HepG2 (cell line): ENCODE measurements around the gene FGF9. TPM values are rescaled to one million over a fixed set of nuclear protein-coding genes. Genes with fewer than 3 reads are reported as not detected.

Experiments
- AGO1 ChIP-seq: fragments of 200-400 bp; formaldehyde crosslinking; IDR thresholded peaks from 2 replicates; pipeline ENCODE4 v1.6.1; 2017; ENCODE audit warnings: mild to moderate bottlenecking, low read depth, low read length, moderate library complexity; ENCODE audit not compliant: poor library complexity, severe bottlenecking
- ELF4 ChIP-seq: sonication (generic); formaldehyde crosslinking; IDR thresholded peaks from 2 replicates; pipeline ENCODE4 v1.5.0; 2020; ENCODE audit warnings: missing genetic modification reagents, mild to moderate bottlenecking, moderate library complexity, borderline replicate concordance
- HES4 ChIP-seq: sonication (generic); formaldehyde crosslinking; IDR thresholded peaks from 2 replicates; pipeline ENCODE4 v1.9.0; 2021; ENCODE audit warnings: mild to moderate bottlenecking, missing genetic modification reagents, borderline replicate concordance
- KLF9 ChIP-seq: IDR thresholded peaks from 2 replicates; pipeline ENCODE4 v1.6.1; 2016; ENCODE audit warnings: low read depth
- MXI1 ChIP-seq: IDR thresholded peaks from 3 replicates; pipeline ENCODE4 v1.6.1; 2012; ENCODE audit warnings: low read depth, low read length, inconsistent platforms, borderline replicate concordance
- NAIF1 ChIP-seq: sonication (generic); formaldehyde crosslinking; IDR thresholded peaks from 2 replicates; pipeline ENCODE4 v1.5.0; 2020; ENCODE audit warnings: mild to moderate bottlenecking, missing genetic modification reagents, borderline replicate concordance
- PAF1 ChIP-seq: IDR thresholded peaks from 2 replicates; pipeline ENCODE4 v1.6.1; 2016; ENCODE audit warnings: missing genetic modification reagents, missing compliant biosample characterization
- PTBP1 ChIP-seq: fragments of 200-400 bp; formaldehyde crosslinking; IDR thresholded peaks from 2 replicates; pipeline ENCODE4 v1.6.1; 2018; ENCODE audit warnings: low read length, low read depth; ENCODE audit not compliant: poor library complexity, severe bottlenecking
- RBFOX2 ChIP-seq: fragments of 200-400 bp; formaldehyde crosslinking; IDR thresholded peaks from 2 replicates; pipeline ENCODE4 v1.6.1; 2017; ENCODE audit warnings: low read depth, mild to moderate bottlenecking, low read length
- SALL1 ChIP-seq: sonication (generic); formaldehyde crosslinking; IDR thresholded peaks from 2 replicates; pipeline ENCODE4 v1.8.0; 2022; ENCODE audit warnings: mild to moderate bottlenecking, missing genetic modification reagents
- ZNF17 ChIP-seq: sonication (generic); formaldehyde crosslinking; IDR thresholded peaks from 2 replicates; pipeline ENCODE4 v1.5.0; 2020; ENCODE audit warnings: mild to moderate bottlenecking, missing genetic modification reagents
- ZNF264 ChIP-seq: sonication (generic); formaldehyde crosslinking; IDR thresholded peaks from 2 replicates; pipeline ENCODE4 v1.4.0; 2020; ENCODE audit warnings: missing genetic modification reagents
- ZNF343 ChIP-seq: sonication (generic); formaldehyde crosslinking; IDR thresholded peaks from 2 replicates; pipeline ENCODE4 v1.4.0; 2020; ENCODE audit warnings: mild to moderate bottlenecking, missing genetic modification reagents
- ZNF616 ChIP-seq: sonication (generic); formaldehyde crosslinking; IDR thresholded peaks from 2 replicates; pipeline ENCODE4 v1.5.0; 2020; ENCODE audit warnings: low read depth, mild to moderate bottlenecking, missing genetic modification reagents
- ZNF672 ChIP-seq: sonication (generic); formaldehyde crosslinking; IDR thresholded peaks from 2 replicates; pipeline ENCODE4 v1.8.1; 2022; ENCODE audit warnings: missing genetic modification reagents
- ZSCAN21 ChIP-seq: sonication (generic); formaldehyde crosslinking; IDR thresholded peaks from 2 replicates; pipeline ENCODE4 v1.8.0; 2022; ENCODE audit warnings: mild to moderate bottlenecking, missing genetic modification reagents, moderate library complexity, borderline replicate concordance
- polyA plus RNA-seq, 8 experiments: library from polyadenylated mRNA; depleted of rRNA in 3 of 8; stranded (reverse) in 7 of 8; unstranded in 1 of 8; fragments of >200 nt; fragmentation: Illumina TruSeq in 4 of 8; extraction: Trizol in 4 of 8; gene quantifications; 2 replicates each; pipeline versions ENCODE4 v1.2.1 to v1.2.3, GENCODE V29; 2011 to 2016; ENCODE audit warnings: low read depth in 4 of 8, missing spikeins in 1 of 8, mixed read lengths in 1 of 8; ENCODE audit not compliant: insufficient read depth in 1 of 8
- total RNA-seq, 5 experiments: library from RNA; depleted of rRNA; stranded (reverse); fragments of >200 nt; fragmentation: Illumina TruSeq; extraction: Trizol; gene quantifications; 2 replicates each; pipeline ENCODE4 v1.2.3, GENCODE V29; 2016; ENCODE audit warnings: low read depth in 1 of 5
- TF ChIP-seq, protein P1 (sequence below): IDR thresholded peaks from 2 replicates; pipeline ENCODE4 v1.6.1; 2016; ENCODE audit warnings: low read depth, missing genetic modification reagents, missing compliant biosample characterization
- TF ChIP-seq, protein P2 (sequence below): sonication (generic); formaldehyde crosslinking; IDR thresholded peaks from 2 replicates; pipeline ENCODE4 v1.9.0; 2021; ENCODE audit warnings: missing genetic modification reagents, borderline replicate concordance
- TF ChIP-seq, protein P3 (sequence below): sonication (generic); formaldehyde crosslinking; IDR thresholded peaks from 2 replicates; pipeline ENCODE4 v1.8.1; 2023; ENCODE audit warnings: mild to moderate bottlenecking, moderate library complexity, missing genetic modification reagents
- TF ChIP-seq, protein P4 (sequence below): sonication (generic); formaldehyde crosslinking; conservative IDR thresholded peaks from 2 replicates; pipeline ENCODE4 v1.8.1; 2023; ENCODE audit warnings: missing genetic modification reagents

FGF9 gene
- total and polyA plus RNA-seq, 2 of the 13 experiments (the other 11 are each of a cell fraction or from before 2014, with no cell fraction given) = not detected

DNA sequence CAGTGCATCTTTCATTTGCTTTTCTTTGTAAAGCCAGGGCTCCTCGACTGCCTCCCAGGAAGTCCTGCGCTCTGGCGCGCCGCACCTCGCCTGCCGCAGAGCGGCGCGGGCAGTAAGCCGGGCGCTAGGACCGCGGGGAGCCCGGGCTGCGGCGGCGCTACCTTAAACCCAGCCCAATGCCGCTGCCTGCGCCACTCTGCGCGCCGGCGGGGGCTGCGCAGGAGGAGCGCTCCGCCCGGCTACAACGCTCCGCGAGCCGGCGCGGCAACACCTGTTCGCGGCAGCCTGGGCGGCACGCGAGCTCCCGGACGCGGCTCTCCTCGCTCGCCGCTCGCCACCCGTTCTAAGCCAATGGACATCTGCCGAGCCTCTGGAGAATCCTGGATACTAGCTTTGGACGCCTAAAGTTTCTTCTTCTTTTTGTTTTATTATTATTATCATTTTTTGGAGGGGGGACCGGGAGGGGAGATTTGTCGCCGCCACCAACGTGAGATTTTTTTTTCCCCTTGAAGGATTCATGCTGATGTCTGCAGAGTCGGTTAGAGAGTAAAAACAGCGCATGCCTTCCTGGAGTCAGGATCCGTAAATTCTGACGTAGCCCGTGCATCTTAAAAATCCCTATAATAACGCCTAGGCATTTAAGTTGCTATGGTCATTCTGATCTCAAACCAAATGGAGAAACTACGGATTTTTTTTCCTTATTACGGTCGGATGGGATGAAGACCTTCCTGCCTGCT is at the start of gene FGF9 (continued):
- TF ChIP-seq, protein P1, sequence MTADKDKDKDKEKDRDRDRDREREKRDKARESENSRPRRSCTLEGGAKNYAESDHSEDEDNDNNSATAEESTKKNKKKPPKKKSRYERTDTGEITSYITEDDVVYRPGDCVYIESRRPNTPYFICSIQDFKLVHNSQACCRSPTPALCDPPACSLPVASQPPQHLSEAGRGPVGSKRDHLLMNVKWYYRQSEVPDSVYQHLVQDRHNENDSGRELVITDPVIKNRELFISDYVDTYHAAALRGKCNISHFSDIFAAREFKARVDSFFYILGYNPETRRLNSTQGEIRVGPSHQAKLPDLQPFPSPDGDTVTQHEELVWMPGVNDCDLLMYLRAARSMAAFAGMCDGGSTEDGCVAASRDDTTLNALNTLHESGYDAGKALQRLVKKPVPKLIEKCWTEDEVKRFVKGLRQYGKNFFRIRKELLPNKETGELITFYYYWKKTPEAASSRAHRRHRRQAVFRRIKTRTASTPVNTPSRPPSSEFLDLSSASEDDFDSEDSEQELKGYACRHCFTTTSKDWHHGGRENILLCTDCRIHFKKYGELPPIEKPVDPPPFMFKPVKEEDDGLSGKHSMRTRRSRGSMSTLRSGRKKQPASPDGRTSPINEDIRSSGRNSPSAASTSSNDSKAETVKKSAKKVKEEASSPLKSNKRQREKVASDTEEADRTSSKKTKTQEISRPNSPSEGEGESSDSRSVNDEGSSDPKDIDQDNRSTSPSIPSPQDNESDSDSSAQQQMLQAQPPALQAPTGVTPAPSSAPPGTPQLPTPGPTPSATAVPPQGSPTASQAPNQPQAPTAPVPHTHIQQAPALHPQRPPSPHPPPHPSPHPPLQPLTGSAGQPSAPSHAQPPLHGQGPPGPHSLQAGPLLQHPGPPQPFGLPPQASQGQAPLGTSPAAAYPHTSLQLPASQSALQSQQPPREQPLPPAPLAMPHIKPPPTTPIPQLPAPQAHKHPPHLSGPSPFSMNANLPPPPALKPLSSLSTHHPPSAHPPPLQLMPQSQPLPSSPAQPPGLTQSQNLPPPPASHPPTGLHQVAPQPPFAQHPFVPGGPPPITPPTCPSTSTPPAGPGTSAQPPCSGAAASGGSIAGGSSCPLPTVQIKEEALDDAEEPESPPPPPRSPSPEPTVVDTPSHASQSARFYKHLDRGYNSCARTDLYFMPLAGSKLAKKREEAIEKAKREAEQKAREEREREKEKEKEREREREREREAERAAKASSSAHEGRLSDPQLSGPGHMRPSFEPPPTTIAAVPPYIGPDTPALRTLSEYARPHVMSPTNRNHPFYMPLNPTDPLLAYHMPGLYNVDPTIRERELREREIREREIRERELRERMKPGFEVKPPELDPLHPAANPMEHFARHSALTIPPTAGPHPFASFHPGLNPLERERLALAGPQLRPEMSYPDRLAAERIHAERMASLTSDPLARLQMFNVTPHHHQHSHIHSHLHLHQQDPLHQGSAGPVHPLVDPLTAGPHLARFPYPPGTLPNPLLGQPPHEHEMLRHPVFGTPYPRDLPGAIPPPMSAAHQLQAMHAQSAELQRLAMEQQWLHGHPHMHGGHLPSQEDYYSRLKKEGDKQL (CRISPR knock-in tag) = no peak
- TF ChIP-seq RBFOX2 = 0 out of 2 replicates have a peak, but pooled peaks have one; percentile 25
- no peak for TF ChIP-seq PAF1 (CRISPR knock-in tag)
- TF ChIP-seq ZNF17 (CRISPR knock-in tag) = no peak
- TF ChIP-seq NAIF1 (CRISPR knock-in tag) = peak; percentile 57; the same call in 1 of the 2 replicates
- peak; percentile 63 for TF ChIP-seq AGO1
- no peak for TF ChIP-seq HES4
- TF ChIP-seq, protein P2, sequence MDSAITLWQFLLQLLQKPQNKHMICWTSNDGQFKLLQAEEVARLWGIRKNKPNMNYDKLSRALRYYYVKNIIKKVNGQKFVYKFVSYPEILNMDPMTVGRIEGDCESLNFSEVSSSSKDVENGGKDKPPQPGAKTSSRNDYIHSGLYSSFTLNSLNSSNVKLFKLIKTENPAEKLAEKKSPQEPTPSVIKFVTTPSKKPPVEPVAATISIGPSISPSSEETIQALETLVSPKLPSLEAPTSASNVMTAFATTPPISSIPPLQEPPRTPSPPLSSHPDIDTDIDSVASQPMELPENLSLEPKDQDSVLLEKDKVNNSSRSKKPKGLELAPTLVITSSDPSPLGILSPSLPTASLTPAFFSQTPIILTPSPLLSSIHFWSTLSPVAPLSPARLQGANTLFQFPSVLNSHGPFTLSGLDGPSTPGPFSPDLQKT (CRISPR knock-in tag) = no peak
- no peak for TF ChIP-seq PTBP1
- TF ChIP-seq ZNF672 (CRISPR knock-in tag) = no peak
- no peak for TF ChIP-seq KLF9 (CRISPR knock-in tag)
- no peak for TF ChIP-seq ELF4
- TF ChIP-seq, protein P3, sequence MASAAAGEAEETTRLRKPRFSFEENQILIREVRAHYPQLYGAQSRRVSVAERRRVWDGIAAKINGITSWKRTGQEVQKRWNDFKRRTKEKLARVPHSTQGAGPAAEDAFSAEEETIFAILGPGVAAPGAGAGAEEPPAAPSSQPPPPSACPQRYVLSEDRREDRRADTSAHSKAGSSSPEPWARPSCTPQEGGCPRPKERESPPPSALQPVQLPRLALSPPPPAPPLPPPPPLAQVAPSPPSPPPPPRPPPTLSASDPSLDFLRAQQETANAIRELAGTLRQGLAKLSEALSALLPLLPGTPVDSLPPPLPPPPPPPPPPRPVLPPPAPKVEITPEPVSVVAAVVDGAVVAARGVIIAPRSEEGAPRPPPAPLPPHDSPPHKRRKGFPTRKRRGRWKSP = peak; percentile 100
- peak; percentile 18; the same call in 1 of the 2 replicates for TF ChIP-seq SALL1 (CRISPR knock-in tag)
- no peak for TF ChIP-seq ZNF616 (CRISPR knock-in tag)
- no peak for TF ChIP-seq MXI1
- no peak for TF ChIP-seq ZNF264 (CRISPR knock-in tag)
- TF ChIP-seq, protein P4, sequence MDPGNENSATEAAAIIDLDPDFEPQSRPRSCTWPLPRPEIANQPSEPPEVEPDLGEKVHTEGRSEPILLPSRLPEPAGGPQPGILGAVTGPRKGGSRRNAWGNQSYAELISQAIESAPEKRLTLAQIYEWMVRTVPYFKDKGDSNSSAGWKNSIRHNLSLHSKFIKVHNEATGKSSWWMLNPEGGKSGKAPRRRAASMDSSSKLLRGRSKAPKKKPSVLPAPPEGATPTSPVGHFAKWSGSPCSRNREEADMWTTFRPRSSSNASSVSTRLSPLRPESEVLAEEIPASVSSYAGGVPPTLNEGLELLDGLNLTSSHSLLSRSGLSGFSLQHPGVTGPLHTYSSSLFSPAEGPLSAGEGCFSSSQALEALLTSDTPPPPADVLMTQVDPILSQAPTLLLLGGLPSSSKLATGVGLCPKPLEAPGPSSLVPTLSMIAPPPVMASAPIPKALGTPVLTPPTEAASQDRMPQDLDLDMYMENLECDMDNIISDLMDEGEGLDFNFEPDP (CRISPR knock-in tag) = no peak
- no peak for TF ChIP-seq ZNF343 (CRISPR knock-in tag)
- TF ChIP-seq ZSCAN21 = peak; percentile 23; the same call in 1 of the 2 replicates
